Caki2 (cell line): ENCODE data around the gene PMM2. TPM values are rescaled to one million over a fixed set of nuclear protein-coding genes. Genes with fewer than 3 reads are reported as not detected.
"Not testable (repeated sequence)": the region's sequence is repeated elsewhere in the genome, so short reads cannot be mapped to it uniquely, and the experiment has no call there.

Experiments used
- DNase-seq: peaks from one replicate; pipeline ENCODE4 v3.0.0-alpha.2; 2015; ENCODE audit warnings: low read depth
- in situ Hi-C: cut with HindIII; loops from 2 replicates; pipeline ENCODE4 v1.10.0; 2016; ENCODE audit warnings: low sequenced_read_pairs, low pct_unique_long_range_greater_than_20kb, mixed read lengths
- total RNA-seq: library from RNA; depleted of rRNA; stranded (reverse); fragments of >200 nt; shearing (Covaris generic); gene quantifications from 2 replicates; pipeline ENCODE4 v1.2.3, GENCODE V29; 2014; ENCODE audit warnings: low replicate concordance

PMM2 gene
- total RNA-seq, 1 experiment from 2014 or later = 85.8 TPM

GRCh38 chr16:8808009-8808408 lies 10.4 kb downstream of the PMM2 start:
- in situ Hi-C loops = loop anchor here (10.0 kb wide), 1 partner anchor 47 kb away; no protein-coding TSS in a partner anchor
- no peak for DNase-seq

- in situ Hi-C loops = loop anchor here (10.0 kb wide), 1 partner anchor 46 kb away; no protein-coding TSS in a partner anchor
- DNase-seq = no peak
Measured at GRCh38 chr16:8808613-8809353, 11.1 kb downstream of the PMM2 start.

- no peak for DNase-seq
- in situ Hi-C loops = no loop called here
Measured at GRCh38 chr16:8812162-8812843, 14.7 kb downstream of the PMM2 start.

GRCh38 chr16:8814095-8814806 lies 16.6 kb downstream of the PMM2 start:
- in situ Hi-C loops = no loop called here
- DNase-seq = no peak

- in situ Hi-C loops = no loop called here
- DNase-seq = no peak
Measured at GRCh38 chr16:8816967-8817655, 19.5 kb downstream of the PMM2 start.

GRCh38 chr16:8818504-8819270 lies 21.0 kb downstream of the PMM2 start:
- no peak for DNase-seq
- in situ Hi-C loops = no loop called here

GRCh38 chr16:8819411-8820034 lies 21.9 kb downstream of the PMM2 start:
- in situ Hi-C loops = no loop called here
- no peak for DNase-seq

GRCh38 chr16:8822403-8822802 lies 24.8 kb downstream of the PMM2 start:
- in situ Hi-C loops = no loop called here
- DNase-seq = no peak

- DNase-seq = no peak
- in situ Hi-C loops = no loop called here
Measured at GRCh38 chr16:8826278-8826879, 28.7 kb downstream of the PMM2 start.

- DNase-seq = peak; percentile 77
- in situ Hi-C loops = no loop called here
Measured at GRCh38 chr16:8828541-8829165, 31.0 kb downstream of the PMM2 start.

- in situ Hi-C loops = no loop called here
- DNase-seq = no peak
Measured at GRCh38 chr16:8831450-8831849, 33.8 kb downstream of the PMM2 start.

- no peak for DNase-seq
- in situ Hi-C loops = no loop called here
Measured at GRCh38 chr16:8831871-8832716, 34.5 kb downstream of the PMM2 start.

- in situ Hi-C loops = no loop called here
- DNase-seq = no peak
Measured at GRCh38 chr16:8832717-8833105, 35.1 kb downstream of the PMM2 start.

- in situ Hi-C loops, DNase-seq: not testable (repeated sequence)
Measured at GRCh38 chr16:8836797-8837196, 39.2 kb downstream of the PMM2 start.

- in situ Hi-C loops, DNase-seq: not testable (repeated sequence)
Measured at GRCh38 chr16:8837594-8837993, 40.0 kb downstream of the PMM2 start.

- DNase-seq, in situ Hi-C loops: not testable (repeated sequence)
Measured at GRCh38 chr16:8842016-8842415, 44.4 kb downstream of the PMM2 start.
